ENCODE results near the gene NLE1. TPM values are rescaled to one million over a fixed set of nuclear protein-coding genes. Genes with fewer than 3 reads are reported as not detected.
A peak's percentile ranks its signal among the peaks of the same experiment; 100 is the strongest.
"Not testable (repeated sequence)": the region's sequence is repeated elsewhere in the genome, so short reads cannot be mapped to it uniquely, and the experiment has no call there.

The NLE1 gene
- total RNA-seq, 6 experiments from 2014 or later: 15.2 to 21.0 (median 18.5) TPM

GRCh38 chr17:35174835-35175334 is 32.8 kb upstream of the NLE1 start:
- H3K36me3 Mint-ChIP-seq (ENCODE audit: low read depth): no peaks in the 10 kb centered on the region
- no peak for TF ChIP-seq CTCF (IDR thresholded peaks at IDR 0.05)
- H3K4me1 Mint-ChIP-seq (ENCODE audit: low read depth): peaks cover 6% of the 10 kb centered on the region
- DNase-seq: no peak
- H3K27ac Mint-ChIP-seq: no peak overlapping the region
- H3K9me3 Mint-ChIP-seq: no peaks in the 10 kb centered on the region
- H3K4me3 Mint-ChIP-seq: no peak overlapping the region
- H3K27me3 Mint-ChIP-seq (ENCODE audit: insufficient read depth): peaks cover 28% of the 10 kb centered on the region

- not testable (repeated sequence) for H3K9me3 Mint-ChIP-seq; H3K27ac Mint-ChIP-seq; H3K4me3 Mint-ChIP-seq; H3K36me3 Mint-ChIP-seq (ENCODE audit: low read depth); DNase-seq
- Mint-ChIP-seq H3K27me3 (ENCODE audit: insufficient read depth) (peaks cover 24% of the 10 kb centered on the region), H3K4me1 (ENCODE audit: low read depth) (peaks cover 15% of the 10 kb centered on the region)
Measured at GRCh38 chr17:35172321-35172720, 30.2 kb upstream of the NLE1 start.

GRCh38 chr17:35171834-35172233 is 29.7 kb upstream of the NLE1 start:
- no peak overlapping the region for H3K4me3 Mint-ChIP-seq
- peaks cover 18% of the 10 kb centered on the region for H3K4me1 Mint-ChIP-seq (ENCODE audit: low read depth)
- no peak overlapping the region for H3K27ac Mint-ChIP-seq
- no peak for TF ChIP-seq CTCF (IDR thresholded peaks at IDR 0.05)
- H3K36me3 Mint-ChIP-seq (ENCODE audit: low read depth): no peaks in the 10 kb centered on the region
- DNase-seq: no peak
- no peaks in the 10 kb centered on the region for H3K9me3 Mint-ChIP-seq
- H3K27me3 Mint-ChIP-seq (ENCODE audit: insufficient read depth): peaks cover 24% of the 10 kb centered on the region

GRCh38 chr17:35170968-35171771 is 29.1 kb upstream of the NLE1 start:
- DNase-seq: peak; percentile 45
- Mint-ChIP-seq H3K9me3 (no peaks in the 10 kb centered on the region), H3K27ac (no peak overlapping the region), H3K4me3 (no peak overlapping the region), H3K27me3 (ENCODE audit: insufficient read depth) (peaks cover 19% of the 10 kb centered on the region), H3K4me1 (ENCODE audit: low read depth) (peaks cover 18% of the 10 kb centered on the region), H3K36me3 (ENCODE audit: low read depth) (no peaks in the 10 kb centered on the region)
- TF ChIP-seq CTCF (IDR thresholded peaks at IDR 0.05): peak; percentile 75

GRCh38 chr17:35169835-35170363 is 27.8 kb upstream of the NLE1 start:
- Mint-ChIP-seq H3K27me3 (ENCODE audit: insufficient read depth) (peaks cover 11% of the 10 kb centered on the region), H3K4me1 (ENCODE audit: low read depth) (peaks cover 18% of the 10 kb centered on the region), H3K9me3 (no peaks in the 10 kb centered on the region), H3K4me3 (no peak overlapping the region), H3K27ac (no peak overlapping the region), H3K36me3 (ENCODE audit: low read depth) (no peaks in the 10 kb centered on the region)
- TF ChIP-seq CTCF (IDR thresholded peaks at IDR 0.05): no peak
- DNase-seq: no peak

- DNase-seq: peak; percentile 56
- peaks cover 18% of the 10 kb centered on the region for H3K4me1 Mint-ChIP-seq (ENCODE audit: low read depth)
- TF ChIP-seq CTCF (IDR thresholded peaks at IDR 0.05): no peak
- peaks cover 9% of the 10 kb centered on the region for H3K27me3 Mint-ChIP-seq (ENCODE audit: insufficient read depth)
- no peaks in the 10 kb centered on the region for H3K36me3 Mint-ChIP-seq (ENCODE audit: low read depth)
- H3K27ac Mint-ChIP-seq: no peak overlapping the region
- H3K9me3 Mint-ChIP-seq: no peaks in the 10 kb centered on the region
- no peak overlapping the region for H3K4me3 Mint-ChIP-seq
Measured at GRCh38 chr17:35167666-35168065, 25.6 kb upstream of the NLE1 start.

Measured in HFFc6 (cell line).